GM12891 (cell line): ENCODE measurements around the gene TXNDC8.

Experiments
- POLR2A ChIP-seq: IDR thresholded peaks from 2 replicates; pipeline ENCODE4 v1.6.1; 2011; ENCODE audit warnings: low read depth, low read length, control low read depth
- TAF1 ChIP-seq: IDR thresholded peaks from 2 replicates; pipeline ENCODE4 v1.6.1; 2011; ENCODE audit warnings: low read depth, low read length, control low read depth

GRCh38 chr9:110256380-110257096 is 81.1 kb downstream of the TXNDC8 start, which contains the start of gene TXN:
- TF ChIP-seq POLR2A (peak; percentile 98), TAF1 (peak; percentile 96)
